Measurements from ENCODE around the gene GPR35.
A peak's percentile ranks its signal among the peaks of the same experiment; 100 is the strongest.
"Not testable (repeated sequence)": the region's sequence is repeated elsewhere in the genome, so short reads cannot be mapped to it uniquely, and the experiment has no call there.

The GPR35 gene

DNA sequence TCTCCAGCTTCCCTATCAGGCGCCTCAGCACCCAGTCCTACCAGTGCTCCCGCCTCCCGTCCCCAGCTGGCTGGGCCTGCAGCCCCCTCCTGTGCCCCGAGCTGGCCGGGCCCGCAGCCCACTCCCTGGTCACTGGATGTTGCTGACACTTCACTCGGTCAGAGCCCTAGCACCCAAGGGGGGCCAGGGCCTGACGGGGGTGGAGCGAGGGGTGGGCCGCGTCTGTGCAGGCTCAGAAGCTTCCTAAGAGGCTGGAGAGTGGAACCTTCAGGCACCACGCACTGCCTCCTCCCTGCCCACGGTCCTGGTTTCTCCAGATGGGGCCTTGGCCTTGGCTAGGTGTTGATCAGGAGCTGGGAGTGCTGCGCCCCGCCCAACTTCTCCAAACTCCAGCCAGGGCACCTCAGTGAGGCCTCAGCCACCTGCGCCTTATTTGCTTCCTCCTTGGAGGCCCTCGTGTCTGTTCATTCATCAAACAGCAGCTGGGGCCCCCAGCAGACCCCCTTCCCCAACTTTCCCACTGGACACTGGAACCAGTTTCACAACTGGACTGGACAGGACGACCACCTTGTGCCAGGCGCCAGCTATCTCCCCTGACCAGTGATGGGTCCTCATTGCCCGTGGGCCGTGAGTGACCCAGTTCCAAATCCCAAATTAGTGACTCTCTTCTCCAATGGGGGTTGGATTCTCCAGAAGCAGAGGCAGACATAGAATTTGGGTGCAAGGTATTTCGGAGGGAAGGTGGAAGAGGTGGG, 22.0 kb upstream of the GPR35 start:
- DNase-seq (ENCODE audit: low spot score), result no peak

DNA sequence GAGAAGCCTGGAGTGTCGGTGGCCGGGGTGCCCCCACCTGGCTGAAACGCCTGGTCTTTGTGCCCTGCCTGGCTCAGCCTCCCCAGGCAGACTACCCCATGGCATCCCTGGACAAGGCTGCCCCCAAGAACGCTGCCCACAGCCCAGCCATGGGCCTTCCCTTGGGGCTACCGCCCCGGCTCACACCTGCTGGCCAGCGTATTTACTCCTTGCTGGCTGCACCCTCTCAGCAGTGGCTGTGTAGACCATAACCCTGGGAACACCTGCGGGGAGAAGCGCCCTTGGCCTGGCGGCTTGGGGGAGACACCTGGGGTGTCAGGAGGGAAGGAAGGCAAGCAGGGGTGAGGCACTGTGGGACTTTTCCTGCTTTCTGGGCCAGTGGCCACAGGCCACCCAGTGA, 21.4 kb upstream of the GPR35 start:
- DNase-seq (ENCODE audit: low spot score), result no peak

DNA sequence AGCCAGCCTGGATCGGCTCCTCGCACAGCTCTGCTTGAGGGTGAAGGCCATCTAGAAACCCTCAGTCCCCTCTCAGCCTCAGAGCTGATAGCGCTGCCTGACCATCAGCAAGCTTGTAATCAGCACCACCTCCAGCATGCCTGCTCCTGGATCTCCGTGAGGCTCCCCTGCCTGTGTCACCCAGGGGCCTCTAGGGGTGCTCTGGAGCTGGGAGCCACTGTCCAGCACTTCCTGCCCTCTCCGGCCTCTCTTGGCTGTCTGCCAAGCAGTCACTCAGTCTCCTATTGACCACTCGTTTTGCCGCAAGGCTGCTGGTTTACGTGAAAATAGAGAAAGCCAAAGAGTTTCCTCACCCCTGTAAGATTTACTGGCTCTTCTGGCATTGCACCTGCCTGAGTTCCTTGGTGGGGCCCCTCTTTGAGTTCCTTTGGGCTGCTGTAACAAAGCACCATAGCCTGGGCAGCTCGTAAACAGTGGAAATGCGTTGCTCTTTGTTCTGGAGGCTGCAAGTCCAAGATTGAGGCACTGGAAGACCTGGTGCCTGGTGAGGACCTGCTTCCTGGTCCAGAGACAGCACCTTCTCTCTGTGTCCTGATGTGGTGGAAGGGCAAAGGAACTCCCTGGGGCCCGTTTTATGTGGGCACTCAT, 20.9 kb upstream of the GPR35 start:
- DNase-seq (ENCODE audit: low spot score), result peak; percentile 64

DNA sequence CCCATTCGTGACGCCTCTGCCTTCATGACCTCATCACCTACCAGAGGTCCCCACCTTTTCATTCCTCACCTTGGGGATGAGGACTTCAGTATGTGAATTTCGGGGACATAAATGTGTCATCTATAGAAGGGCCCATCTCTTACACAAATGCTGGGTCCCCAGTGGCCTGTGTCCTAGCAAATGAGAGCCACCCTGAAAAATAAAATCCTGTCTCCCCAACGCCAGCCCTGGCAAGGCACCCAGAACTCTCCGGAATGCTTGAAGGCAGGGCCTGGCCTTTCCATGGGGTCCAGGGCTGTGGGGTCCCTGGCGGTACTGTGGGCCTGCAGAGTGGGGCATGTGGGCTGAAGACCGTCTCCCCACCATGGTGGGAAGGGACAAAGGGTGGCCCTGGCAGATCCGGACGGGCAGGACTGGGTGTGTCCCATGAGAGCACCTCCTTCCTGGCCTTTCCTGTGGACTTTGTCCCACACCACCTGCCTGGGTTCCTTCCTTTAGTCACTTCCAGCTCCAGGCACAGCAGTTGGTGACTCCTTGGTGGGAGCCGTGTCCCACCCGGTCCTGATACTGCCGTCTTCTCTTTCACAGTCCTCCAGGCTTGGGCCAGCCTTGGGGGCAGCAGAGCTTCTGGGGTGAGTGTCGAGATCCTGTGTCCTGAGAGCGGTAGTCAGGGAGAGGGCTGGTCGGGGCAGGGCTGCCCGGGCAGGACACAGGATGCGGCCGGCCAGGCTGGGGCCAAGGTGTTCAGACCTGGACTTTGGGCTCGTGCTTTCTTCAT, 20.2 kb upstream of the GPR35 start:
- DNase-seq (ENCODE audit: low spot score), result no peak

DNA sequence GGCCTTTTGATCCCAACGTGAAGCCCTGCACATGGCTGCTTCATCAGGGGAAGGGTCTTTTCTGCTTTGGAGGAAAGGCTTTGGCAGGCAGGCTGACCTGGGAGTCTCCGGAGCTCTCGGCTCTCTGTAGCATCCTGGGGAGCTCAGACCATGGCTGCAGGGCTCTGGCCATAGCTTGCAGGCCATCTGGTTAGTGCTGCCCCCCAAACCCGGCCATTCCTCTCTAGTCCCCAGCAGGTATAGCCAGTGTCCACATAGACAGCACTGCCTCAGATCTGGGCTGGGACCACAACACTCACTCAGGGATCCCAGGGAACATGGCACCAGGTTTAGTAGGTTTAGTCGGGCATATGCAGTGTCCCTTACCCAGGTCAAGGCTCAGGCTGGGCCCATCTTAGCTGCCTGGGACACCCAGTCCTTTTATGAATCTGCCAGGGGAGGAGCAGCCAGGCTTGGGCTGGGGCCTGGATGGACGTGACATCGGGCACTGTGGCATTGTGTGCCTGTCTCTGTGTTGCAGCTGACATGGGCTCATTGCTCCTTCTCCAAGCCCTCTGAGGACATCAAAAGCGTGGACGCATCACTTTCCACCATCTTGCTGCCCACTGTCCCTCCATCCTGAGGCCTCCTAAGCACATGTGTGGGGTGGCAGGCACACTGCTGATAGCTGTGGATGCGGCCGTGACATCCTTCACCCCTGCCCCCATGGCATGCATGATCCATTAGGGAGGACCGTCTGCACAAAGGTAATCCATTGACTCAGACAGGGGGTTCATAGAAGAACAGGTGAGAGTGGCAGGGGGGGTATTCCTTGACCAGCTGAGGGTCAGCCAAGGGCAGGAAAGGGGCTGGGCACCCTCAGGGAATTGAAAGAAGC, 19.2 kb upstream of the GPR35 start:
- no peak for DNase-seq (ENCODE audit: low spot score)

DNA sequence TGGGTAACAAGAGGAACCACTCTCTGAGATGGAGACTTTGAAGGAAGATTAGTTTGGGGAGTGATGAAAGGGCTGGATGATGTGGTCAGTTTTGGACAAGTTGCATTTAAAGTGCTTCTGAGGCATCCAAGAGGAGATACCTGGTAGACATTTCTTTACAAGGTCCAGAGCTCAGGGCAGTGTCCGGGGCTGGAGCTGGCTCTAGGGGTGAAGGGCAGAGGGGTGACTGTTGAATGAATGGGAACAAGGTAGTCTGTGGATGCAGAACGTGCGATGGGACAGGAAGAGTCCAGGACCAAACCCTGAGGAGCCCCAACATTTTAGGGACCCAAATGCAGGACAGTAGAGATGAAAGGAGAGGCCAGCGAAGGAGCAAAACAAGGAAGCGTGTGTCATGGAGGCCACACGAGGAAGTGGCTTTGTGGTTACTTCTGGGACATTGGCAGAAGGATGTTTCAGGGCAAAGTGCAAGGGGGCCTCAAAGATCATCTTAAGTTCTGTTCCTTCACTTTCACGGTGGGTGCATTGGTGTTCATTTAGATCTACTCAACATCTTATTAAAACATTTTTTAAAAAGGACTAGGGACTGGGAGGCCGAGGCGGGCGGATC, 13.6 kb upstream of the GPR35 start:
- no peak for DNase-seq (ENCODE audit: low spot score)

DNA sequence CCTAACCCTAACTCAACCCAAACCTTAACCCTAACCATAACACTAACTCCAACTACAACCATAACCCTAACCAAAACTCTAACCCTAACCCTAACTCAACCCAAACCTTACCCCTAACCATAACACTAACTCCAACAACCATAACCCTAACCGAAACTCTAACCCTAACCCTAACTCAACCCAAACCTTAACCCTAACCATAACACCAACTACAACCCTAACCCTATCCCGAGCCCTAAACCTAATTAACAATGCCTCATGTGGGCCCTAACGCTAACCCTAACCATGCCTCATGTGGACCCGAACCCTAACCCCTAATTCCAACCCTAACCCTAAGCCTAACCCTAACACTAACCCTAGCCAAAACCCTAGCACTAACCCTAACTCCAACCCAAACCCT, 11.5 kb upstream of the GPR35 start:
- no peak for DNase-seq (ENCODE audit: low spot score)

DNA sequence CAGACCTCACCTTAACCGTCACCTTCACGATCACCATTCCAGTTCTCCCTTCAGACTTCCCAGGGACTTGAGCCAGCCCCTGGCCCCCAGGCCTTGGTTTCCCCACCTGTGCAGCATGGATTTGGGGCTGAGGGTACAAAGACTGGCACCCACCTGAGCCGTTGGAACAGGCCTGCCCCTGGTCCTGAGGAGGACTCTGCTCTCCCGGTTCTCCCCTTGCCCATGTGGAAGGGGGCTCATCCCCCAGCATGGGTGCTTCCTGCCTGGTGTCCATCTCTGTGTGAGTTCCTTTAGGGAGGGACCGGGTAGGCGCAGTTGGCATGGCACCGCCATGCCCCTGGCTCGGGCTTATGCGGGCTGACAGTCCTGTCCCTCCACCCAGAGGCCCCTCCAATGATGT, 10.9 kb upstream of the GPR35 start:
- DNase-seq (ENCODE audit: low spot score), result no peak

DNA sequence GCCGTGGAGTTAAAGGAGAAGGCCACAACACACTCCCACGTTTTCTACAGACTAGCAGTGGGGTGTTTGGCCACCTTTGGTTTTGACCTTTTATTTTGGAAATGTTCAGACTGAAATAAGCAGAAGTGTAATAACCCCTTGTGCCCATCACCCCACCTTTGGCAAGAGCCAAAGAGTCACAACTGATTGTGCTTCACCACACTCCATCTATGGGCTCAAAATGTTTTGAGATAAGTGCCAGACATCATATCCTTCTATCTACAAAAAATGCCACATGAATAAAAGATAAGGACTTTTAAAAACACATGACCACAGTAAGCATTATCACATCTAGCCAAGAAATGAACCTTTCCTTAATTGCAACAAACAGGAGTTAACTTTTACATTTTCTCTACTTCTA, 9.9 kb upstream of the GPR35 start:
- DNase-seq (ENCODE audit: low spot score), result no peak

DNA sequence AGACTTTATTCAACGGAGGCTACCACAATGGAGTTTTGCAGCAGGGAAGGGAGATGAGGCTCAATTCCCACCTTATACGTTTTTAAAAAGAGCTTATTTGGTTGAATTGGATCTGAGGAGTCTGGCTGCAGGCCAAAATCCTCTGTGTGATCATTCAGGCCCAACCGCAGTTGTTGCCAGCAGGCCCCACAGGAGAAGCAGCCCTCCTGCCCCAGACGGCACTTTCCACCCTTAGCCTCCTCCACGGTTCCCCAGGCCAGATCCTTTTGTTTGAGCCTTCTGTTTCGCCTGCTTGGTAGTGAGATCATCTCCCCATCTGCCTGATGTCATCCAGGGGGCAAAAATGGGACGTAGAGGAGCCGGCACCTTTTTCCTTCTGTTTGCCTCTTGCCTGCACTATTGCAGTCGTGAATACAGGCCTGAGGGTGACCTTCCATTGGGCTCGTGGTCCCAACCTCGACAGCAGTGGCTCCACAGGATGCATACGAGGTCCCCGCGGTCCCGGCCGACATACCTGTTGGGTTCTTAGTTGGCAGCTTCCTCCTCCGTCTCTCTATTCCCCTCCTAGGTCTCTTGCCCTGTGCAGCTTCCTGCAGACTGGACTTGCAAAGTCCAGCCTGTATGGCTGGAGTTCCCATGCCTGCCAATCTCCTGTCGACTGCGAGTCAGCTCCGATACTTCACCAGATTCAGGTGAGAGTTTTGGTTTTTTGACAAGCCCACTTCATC, 9.3 kb upstream of the GPR35 start:
- no peak for DNase-seq (ENCODE audit: low spot score)

DNA sequence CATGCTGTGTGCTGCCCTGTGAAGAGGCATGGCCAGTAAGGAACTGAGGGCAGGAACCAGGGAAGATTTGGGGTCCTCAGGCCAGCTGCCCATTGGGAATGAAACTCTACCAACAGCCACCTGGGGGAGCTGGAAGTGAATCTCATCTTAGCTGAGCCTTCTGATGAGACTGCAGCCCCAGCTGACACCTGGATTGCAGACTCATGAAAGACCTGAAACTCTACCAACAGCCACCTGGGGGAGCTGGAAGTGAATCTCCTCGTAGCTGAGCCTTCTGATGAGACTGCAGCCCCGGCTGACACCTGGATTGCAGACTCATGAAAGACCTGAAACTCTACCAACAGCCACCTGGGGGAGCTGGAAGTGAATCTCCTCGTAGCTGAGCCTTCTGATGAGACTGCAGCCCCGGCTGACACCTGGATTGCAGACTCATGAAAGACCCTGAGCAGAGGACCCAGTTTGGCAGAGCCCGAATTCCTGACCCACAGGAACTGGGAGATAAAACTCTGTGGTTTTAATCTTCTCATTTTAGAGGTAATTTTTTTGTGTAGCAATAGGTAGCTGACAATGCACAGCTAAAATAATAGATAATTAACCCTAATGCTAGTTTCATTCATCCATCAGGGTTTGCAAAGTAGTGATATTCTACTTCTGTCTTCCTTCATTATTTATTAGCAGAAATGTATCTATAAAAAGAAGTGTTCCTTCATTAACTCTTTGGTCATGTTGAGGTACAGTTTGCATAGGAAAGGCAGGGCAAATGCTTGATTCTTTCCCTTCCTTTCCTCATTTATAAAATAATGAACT, 8.2 kb upstream of the GPR35 start:
- DNase-seq (ENCODE audit: low spot score), result not testable (repeated sequence)

DNA sequence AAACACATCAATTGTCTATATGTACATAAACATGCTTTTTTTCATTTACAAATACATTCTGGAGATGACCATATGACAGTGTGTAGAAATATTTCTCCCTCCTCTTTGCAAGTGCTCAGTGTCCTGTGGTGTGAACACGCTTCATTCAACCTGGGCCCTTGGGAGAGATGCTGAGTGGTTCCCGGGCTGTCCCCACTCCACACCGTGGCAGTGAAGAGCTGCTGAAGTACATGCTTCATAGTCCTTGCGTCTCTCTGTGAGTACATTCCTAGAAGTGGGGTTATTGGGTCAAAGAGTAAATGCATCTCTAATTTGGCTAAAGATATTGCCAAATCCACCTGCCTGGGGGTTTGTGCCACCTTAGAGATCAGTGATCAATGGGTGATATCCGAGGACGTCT, 6.5 kb upstream of the GPR35 start:
- DNase-seq (ENCODE audit: low spot score), result no peak

DNA sequence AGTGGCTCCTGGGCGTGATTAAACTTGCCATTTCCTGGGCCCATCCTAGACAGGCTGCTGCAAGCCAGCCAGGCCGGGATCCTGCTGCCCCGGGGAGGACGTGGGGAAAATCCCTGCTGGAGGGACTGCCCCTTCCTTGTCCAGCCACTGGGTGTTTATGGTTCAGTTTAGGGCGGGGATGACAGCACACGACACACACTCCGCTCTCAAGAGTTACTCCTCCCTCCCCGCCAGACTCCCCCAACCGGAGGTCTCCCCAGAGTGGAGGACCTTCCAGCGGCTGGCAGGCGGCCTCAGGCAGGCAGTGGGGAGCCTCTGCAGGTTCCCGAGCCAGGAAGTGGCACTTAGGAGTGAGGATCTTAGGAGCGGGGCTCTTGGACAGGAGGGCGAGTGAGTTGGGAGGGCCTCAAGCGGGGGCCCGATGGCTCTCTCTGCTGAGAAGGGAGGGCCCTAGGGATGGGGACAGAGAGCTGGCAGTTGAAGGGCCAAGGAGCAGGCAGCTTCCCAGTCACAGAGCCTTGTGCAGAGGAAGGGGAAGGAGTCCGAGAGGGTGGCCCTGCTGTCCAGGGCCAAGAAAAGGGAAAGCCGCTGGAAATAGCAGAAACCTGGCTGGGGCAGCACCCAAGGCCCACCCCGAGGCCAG, 5.7 kb upstream of the GPR35 start:
- no peak for DNase-seq (ENCODE audit: low spot score)

DNA sequence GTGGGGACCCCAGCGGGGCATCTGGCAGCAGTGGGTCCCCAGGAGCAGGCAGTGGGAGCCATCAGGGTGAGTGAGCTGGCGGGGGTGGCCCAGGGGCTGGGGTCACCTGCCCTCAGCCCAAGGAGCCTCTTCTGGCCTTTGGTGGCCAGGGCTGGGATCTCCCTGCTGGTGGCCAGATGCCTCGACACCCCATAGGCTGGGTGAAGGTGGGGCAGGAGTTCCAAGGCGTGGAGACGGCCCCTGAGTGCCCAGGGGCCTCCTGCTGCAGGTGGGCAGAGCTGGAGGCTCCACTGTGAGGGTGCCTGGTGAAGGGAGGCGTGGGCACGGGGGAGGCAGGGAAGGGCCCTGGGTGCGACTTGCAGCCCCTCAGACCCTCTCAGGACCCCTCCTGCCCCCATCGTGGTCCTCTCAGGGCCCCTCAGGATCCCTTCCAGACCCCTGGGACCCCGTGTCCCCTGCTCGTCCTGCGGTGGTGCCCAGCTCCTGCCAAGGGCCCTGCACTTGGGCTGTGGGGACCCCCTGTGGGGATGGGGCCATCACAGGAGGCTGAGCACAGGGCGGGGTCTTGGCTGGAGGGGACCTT, 5.0 kb upstream of the GPR35 start:
- DNase-seq (ENCODE audit: low spot score), result no peak

DNA sequence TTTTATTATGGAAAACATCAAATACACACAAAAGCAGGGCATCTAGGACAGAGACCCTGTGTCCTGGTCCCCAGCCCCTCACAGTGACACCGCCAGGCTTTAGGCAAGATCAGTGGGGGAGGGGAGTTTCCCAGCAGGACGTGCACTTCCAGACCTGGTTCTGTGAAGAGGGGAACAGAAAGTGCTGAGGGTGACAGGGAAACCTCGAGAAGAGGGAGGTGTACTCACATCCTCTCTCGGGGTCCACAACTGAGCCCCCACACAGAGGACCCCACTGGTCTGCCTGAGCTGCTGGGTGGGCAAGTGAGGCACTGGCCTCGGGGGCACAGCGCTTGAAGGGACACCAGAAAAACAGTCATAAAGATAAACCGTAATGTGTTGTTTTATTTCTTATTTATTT, 4.4 kb upstream of the GPR35 start:
- DNase-seq (ENCODE audit: low spot score), result no peak

DNA sequence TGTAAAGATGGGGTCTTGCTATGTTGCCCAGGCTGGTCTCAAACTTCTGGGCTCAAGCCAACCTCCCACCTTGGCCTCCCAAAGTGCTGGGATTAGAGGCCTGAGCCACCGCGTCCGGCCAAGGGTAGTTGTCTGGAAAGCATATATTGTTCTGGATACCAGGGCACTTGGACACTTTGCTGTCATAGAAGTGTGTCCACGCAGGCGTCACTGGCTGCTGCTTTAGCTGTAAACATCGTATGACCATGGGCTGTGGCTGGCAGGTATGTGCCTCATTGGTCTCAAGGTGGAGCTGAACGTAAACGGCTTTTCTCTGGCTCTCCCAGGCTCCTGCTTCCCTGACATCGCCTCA, 3.2 kb upstream of the GPR35 start:
- no peak for DNase-seq (ENCODE audit: low spot score)

DNA sequence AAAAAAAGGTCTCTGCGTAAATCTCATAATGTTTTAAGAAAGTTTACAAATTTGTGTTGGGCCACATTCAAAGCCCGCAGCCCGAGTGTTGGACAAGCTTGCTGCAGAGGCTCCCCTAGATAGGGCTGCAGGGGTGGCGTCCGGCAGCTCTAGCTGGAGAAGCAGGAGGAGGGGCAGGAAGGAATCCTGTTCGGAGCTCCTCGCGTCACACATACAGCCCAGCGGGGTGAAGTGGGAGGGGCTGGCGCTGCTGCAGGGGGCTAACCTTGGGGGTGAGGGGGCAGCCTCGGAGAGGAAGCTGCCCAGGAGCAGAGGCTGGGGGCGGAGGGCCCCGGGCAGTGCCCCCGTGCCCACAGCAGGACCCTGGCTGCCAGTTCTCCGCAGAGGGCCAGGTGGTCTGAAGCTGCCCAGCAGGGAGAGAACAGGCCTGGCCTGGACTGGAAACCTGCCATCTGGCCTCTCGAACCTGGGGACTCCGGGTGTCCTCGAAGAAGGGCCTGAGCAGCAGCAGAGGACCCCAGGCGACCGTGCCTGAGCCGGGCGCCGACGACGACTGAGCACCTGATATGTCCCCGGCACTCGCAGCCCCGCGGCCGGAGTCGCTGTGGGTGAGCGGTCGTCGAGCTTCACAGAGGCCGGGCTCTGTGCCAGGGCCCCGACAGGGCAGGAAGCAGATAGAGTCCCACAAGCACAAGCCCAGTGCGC, 2.6 kb upstream of the GPR35 start:
- no peak for DNase-seq (ENCODE audit: low spot score)

DNA sequence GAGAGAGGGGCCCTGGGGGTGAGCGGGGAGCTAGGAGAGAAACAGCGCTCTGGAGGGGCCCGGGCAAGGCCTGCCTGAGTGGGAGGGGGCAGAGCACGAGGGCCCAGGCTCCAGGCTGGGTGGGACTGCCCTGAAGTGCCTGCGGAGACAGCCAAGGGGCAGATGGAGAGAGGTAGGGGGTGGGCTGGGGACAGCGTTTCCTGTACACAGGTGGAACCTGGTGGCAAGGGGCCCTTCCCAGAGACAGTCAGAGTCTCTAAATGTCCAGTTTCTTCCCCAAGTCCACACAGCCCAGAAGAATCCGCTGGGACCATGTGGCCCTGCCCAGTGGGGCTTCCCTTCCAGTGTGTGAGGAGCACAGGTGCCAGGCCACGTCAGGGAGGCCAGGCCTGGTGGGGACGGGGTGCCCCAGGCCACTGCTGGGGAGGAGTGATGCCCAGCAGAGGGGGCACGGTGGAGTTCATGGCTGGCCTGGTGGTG, 1.7 kb upstream of the GPR35 start:
- DNase-seq (ENCODE audit: low spot score), result no peak
